ENCODE results near the gene USP9X.

Gene USP9X

GRCh38 chrX:41084893-41085511, at the start of gene USP9X (continued):
- TF ChIP-seq SALL2 (tag by site-specific recombination; IDR thresholded peaks at IDR 0.05; ENCODE audit: borderline replicate concordance): no peak
- peak; percentile 54; the same call in 1 of the 2 replicates for TF ChIP-seq KLF9 (tag by site-specific recombination; IDR thresholded peaks at IDR 0.05; ENCODE audit: low read depth)

- CTCF ChIA-PET: interaction anchor here (0.7 to 1.1 kb wide), 3 partner anchors 11 to 360 kb away, joined by 3 to 7 read pairs (median 3); no protein-coding TSS in a partner anchor
- no peaks in the 10 kb centered on the region for H3K9me3 ChIP-seq (ENCODE audit: control insufficient read depth, insufficient read depth, low read depth, low read length)
- no peak overlapping the region for H3K4me3 ChIP-seq (ENCODE audit: low read depth, low read length)
- POLR2A ChIA-PET: no interaction called here
- no peaks in the 10 kb centered on the region for H3K4me1 ChIP-seq (ENCODE audit: control insufficient read depth, insufficient read depth, low read length)
- TF ChIP-seq ZNF391 (tag by site-specific recombination; IDR thresholded peaks at IDR 0.05; ENCODE audit: borderline replicate concordance, low read depth): no peak
- no peak for TF ChIP-seq ZBTB1 (tag by site-specific recombination; IDR thresholded peaks at IDR 0.05)
- TF ChIP-seq ZSCAN18 (tag by site-specific recombination; IDR thresholded peaks at IDR 0.05): no peak
- no peak for TF ChIP-seq PRDM2 (tag by site-specific recombination; IDR thresholded peaks at IDR 0.05; ENCODE audit: borderline replicate concordance)
- TF ChIP-seq ZNF530 (tag by site-specific recombination; IDR thresholded peaks at IDR 0.05; ENCODE audit: low read depth): no peak
- no peaks in the 10 kb centered on the region for H3K36me3 ChIP-seq (ENCODE audit: control insufficient read depth in 2 of 2, insufficient read depth in 1 of 2, low read length in 2 of 2)
- no peak overlapping the region for H3K27ac ChIP-seq (ENCODE audit: extremely low read depth, low read depth, low read length)
Observed at GRCh38 chrX:41035582-41035981, 49.7 kb upstream of the USP9X start.

- ChIA-PET POLR2A (no interaction called here), CTCF (interaction anchor here (1.1 to 1.2 kb wide), 2 partner anchors 13 to 73 kb away, joined by 3 to 5 read pairs; no protein-coding TSS in a partner anchor)
- no peaks in the 10 kb centered on the region for H3K9me3 ChIP-seq (ENCODE audit: control insufficient read depth, insufficient read depth, low read depth, low read length)
- no peak overlapping the region for H3K4me3 ChIP-seq (ENCODE audit: low read depth, low read length)
- no peaks in the 10 kb centered on the region for H3K36me3 ChIP-seq (ENCODE audit: control insufficient read depth in 2 of 2, insufficient read depth in 1 of 2, low read length in 2 of 2)
- no peaks in the 10 kb centered on the region for H3K4me1 ChIP-seq (ENCODE audit: control insufficient read depth, insufficient read depth, low read length)
- H3K27ac ChIP-seq (ENCODE audit: extremely low read depth, low read depth, low read length): no peak overlapping the region
- no peak for TF ChIP-seq ZNF561 (tag by site-specific recombination; IDR thresholded peaks at IDR 0.05; ENCODE audit: borderline replicate concordance)
- TF ChIP-seq TCF7L2 (IDR thresholded peaks at IDR 0.05; ENCODE audit: borderline replicate concordance, low read depth, low read length): no peak
- no peak for TF ChIP-seq ZNF239 (tag by site-specific recombination; IDR thresholded peaks at IDR 0.05)
- TF ChIP-seq ZSCAN4 (tag by site-specific recombination; IDR thresholded peaks at IDR 0.05): no peak
- TF ChIP-seq ZNF121 (tag by site-specific recombination; IDR thresholded peaks at IDR 0.05): no peak
- no peak for TF ChIP-seq ZBTB6 (tag by site-specific recombination; IDR thresholded peaks at IDR 0.05)
- no peak for TF ChIP-seq ZNF670 (tag by site-specific recombination; IDR thresholded peaks at IDR 0.05; ENCODE audit: low read depth)
- no peak for TF ChIP-seq ZNF621 (tag by site-specific recombination; IDR thresholded peaks at IDR 0.05)
- no peak for TF ChIP-seq ZNF248 (tag by site-specific recombination; IDR thresholded peaks at IDR 0.05)
- TF ChIP-seq ZNF510 (tag by site-specific recombination; IDR thresholded peaks at IDR 0.05; ENCODE audit: insufficient replicate concordance): no peak
- no peak for TF ChIP-seq ZNF133 (tag by site-specific recombination; IDR thresholded peaks at IDR 0.05)
- TF ChIP-seq ZNF280D (tag by site-specific recombination; IDR thresholded peaks at IDR 0.05): no peak
Observed at GRCh38 chrX:41036668-41037326, 48.4 kb upstream of the USP9X start.
